ENCODE measurements around the gene SHB.

SHB gene

GRCh38 chr9:37870081-37870798 lies 198.8 kb downstream of the SHB start:
- DNase-seq: no peak

Data from NCI-H1417 treated with DMSO at 0.1 percent for 48 hours (cell line).